Kidney capillary endothelial cell (primary cell): ENCODE data around the gene DNAJC16.
"Not testable (repeated sequence)": the region's sequence is repeated elsewhere in the genome, so short reads cannot be mapped to it uniquely, and the experiment has no call there.

Experiments
- DNase-seq: peaks from one replicate; pipeline ENCODE4 v3.0.0-alpha.2; 2018; ENCODE audit warnings: low spot score

Gene DNAJC16

GRCh38 chr1:15526490-15527339 is at the start of gene DNAJC16:
Gene DNAJC16, plus strand, starts transcription at chr1:15526848. Its CDS starts 2,258 bp downstream, at chr1:15529106.
- peak; percentile 100 for DNase-seq

DNA sequence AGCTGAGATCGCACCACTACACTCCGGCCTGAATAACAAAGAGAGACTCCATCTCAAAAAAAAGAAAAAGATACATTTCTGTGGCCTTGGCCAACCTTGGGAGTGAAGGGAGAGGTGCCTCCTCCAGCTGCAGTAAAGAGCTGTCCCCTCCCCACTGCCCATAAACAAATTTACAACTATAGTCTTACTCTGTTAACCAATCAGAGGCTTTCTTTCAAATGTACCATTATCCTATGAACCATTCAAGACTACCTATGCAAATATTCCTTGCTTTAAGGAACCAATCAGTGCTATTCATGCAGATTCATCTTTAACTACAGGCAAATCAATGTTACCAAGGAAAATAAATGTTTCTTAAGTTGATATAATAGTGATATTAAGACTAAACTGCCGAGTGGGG is 49.7 kb upstream of the DNAJC16 start:
- no peak for DNase-seq

DNA sequence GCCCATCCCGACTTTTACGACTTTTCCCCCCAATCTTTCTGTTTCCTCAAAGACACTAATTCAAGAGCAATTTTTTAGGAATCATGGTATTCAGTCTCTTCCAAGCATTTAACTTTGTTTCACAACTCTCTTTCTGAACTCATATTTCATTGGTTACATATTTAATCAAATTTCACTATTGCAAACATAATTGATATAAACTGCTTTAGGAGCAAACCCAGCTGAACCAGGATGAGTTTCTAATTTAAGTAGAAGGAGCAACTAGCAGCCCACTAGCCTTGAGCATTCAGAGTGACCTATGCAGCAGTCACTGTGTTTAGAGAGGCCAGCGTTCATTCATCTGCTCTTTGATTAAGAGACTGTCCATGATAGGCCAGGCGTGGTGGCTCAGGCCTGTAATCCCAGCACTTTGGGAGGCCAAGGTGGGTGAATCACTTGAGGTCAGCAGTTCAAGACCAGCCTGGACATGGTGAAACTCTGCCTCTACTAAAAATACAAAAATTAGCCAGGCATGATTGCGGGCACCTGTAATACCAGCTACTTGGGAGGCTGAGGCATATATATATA is 48.9 kb upstream of the DNAJC16 start:
- no peak for DNase-seq

DNA sequence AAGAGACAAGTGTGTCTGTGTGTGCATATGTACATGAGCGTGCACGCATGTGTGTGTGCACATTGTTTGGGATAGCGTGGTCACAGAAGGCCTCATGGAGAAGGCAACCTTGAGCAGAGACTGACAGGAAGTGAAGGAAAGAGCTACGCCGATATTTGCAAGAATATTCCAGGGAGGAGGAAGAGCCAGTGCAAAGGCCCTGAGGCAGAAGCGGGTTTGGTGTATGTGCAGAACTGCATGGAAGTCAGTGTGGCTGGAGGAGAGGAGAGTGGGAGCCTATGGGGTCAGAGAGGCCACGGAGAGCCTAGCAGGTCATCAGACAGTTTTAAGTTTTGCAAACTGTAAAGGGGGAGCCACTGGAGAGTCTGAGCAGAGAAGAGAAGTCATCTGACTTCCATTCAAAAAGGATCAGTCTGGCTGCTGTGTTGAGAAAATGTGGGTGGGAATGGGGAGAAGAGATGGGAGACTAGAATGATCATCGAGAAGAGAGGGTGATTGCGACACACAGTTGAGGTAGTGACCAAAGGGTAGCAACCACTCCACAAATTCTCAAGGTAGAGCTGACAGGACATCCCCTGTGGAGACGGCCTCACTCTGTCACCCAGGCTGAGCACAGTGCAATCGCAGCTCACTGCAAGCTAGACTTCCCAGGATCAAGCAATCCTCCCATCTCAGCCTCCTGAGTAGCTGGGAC is 46.8 kb upstream of the DNAJC16 start:
- DNase-seq: no peak

GRCh38 chr1:15482455-15482854 is 44.2 kb upstream of the DNAJC16 start:
- DNase-seq: not testable (repeated sequence)

GRCh38 chr1:15482983-15483543 is 43.6 kb upstream of the DNAJC16 start:
- not testable (repeated sequence) for DNase-seq

- DNase-seq: no peak
These were observed 42.7 kb upstream of the DNAJC16 start for GRCh38 chr1:15483971-15484370.

GRCh38 chr1:15484443-15484842 is 42.2 kb upstream of the DNAJC16 start:
- DNase-seq: not testable (repeated sequence)

- DNase-seq: no peak
These were observed 41.0 kb upstream of the DNAJC16 start for GRCh38 chr1:15485636-15486035.

GRCh38 chr1:15486844-15487610 is 39.6 kb upstream of the DNAJC16 start:
- not testable (repeated sequence) for DNase-seq

DNA sequence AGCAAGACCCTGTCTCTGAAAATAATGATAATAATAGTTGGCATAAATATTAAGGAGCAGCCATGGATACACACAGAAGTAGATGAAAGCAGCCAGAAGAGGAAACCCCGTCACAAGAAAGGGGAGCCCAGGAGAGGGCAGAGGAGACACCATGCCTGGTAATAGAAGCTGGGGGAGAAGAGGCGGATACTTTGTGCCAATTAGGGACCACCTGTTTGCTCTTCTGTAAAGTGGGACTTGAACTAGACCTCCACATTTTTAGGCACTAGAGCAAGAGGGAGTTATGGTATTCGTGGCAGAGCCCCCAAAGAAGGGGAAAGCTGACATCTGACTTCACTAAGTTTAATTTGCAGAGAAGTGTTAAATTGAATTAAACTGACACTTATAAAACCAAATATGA is 38.3 kb upstream of the DNAJC16 start:
- DNase-seq: no peak

DNA sequence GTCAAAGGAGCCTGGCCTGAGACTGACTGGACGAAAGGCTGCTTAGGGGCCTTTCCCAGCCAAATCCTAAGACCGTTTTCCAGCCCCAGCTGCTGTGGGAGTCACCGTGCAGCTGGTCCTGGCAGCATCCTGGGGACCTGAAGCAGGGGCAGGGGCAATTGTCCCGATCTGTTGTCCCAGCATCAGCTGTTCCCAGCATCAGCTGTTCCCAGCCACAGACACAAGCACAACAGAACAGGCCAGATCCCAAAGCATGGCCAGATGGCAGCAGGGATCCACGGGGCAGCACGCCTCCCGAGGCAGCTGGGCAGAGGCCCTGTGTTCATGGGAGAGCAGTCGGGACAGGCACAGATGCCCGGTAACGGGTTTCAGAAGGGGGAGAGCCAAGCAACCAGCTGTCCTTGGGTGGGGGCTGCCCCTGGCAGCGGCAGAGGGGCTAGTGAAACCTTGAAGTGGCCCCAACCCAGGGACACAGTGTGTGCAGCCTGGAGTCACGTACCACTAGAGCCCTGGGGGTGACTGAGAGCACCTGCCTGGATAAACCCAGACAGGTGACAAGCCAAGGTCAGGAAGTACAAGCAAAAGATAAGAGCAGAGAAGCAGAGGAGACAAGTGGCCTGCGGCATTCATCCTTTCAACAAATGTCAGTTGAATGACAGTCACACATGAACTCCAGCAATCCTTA is 37.5 kb upstream of the DNAJC16 start:
- DNase-seq: no peak

GRCh38 chr1:15491010-15491409 is 35.6 kb upstream of the DNAJC16 start:
- peak; percentile 30 for DNase-seq

- no peak for DNase-seq
These were observed 34.1 kb upstream of the DNAJC16 start for GRCh38 chr1:15492596-15492995.

GRCh38 chr1:15493869-15494390 is 32.7 kb upstream of the DNAJC16 start:
- DNase-seq: peak; percentile 33

- DNase-seq: no peak
These were observed 26.2 kb upstream of the DNAJC16 start for GRCh38 chr1:15500184-15501178.

- peak; percentile 42 for DNase-seq
These were observed 25.2 kb upstream of the DNAJC16 start for GRCh38 chr1:15501208-15502032.

GRCh38 chr1:15504436-15504835 is 22.2 kb upstream of the DNAJC16 start:
- no peak for DNase-seq

DNA sequence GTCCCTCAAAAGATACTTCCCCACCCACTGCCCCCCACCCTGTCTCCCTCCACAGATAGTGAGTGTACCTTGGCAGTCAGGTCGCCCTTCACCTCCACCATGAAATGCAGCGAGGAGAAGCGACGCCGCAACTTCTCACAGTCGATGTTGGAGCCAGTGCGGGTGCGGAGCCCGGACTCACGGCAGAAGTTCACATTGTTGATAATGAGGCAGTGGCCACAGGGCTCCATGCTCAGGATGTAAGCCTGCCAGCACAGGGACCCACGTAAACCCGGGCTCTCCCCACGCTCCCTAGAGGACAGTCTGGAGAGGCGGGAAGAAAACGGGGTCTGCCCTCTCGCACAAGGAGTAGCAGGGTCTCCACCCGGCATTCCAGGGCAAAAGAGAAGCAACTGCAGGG is 19.8 kb upstream of the DNAJC16 start:
- no peak for DNase-seq
